SH-SY5Y (cell line): Measurements from ENCODE around the gene SNX3.

Experiments
- GATA2 ChIP-seq: IDR thresholded peaks from 2 replicates; pipeline ENCODE4 v1.6.1; 2011; ENCODE audit warnings: mild to moderate bottlenecking, low read depth, low read length
- GATA3 ChIP-seq: IDR thresholded peaks from 2 replicates; pipeline ENCODE4 v1.6.1; 2011; ENCODE audit warnings: low read depth, mild to moderate bottlenecking, low read length, moderate library complexity

DNA sequence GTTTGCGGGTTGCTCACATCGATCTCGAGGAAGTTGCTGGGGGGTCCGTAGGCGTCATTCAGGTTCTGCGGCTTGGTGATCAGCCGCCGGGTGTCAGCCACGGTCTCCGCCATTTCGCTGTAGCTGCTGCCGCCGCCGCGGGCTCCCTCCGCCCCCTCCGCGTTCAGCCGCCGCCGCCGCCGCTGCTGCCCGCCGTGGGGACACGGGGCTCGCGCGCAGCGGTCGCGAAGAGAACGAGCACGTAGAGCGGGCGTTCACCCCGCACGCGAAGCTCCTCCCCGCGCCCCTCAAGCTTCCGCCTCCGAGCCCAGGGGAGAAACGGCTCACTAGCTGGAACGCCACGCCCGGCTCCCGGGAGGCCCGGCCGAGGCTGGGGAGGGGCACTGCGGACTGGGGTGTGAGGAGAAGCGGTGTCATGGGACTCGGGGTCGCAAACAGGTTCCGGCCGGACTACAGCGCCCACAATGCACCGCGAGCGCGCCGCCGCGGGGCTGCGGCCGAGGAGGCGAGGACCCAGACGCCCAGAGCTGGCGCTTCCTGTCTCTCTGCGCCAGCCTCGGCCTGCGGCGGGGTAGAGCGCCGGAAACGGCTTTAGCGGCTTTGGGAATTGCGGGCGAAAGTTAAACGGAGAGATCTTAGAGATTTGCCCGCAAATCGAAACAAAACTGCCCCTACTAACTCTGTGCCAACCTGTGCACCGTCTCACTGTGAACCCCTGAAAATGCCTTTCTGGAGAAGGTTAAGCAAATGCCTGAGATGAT lies at the start of gene SNX3:
- TF ChIP-seq GATA2, result peak; percentile 87
- peak; percentile 26; the same call in 1 of the 2 replicates for TF ChIP-seq GATA3
